Adrenal gland (tissue), 12 donors: Measurements from ENCODE around the gene CSRP1. TPM values are rescaled to one million over a fixed set of nuclear protein-coding genes. Genes with fewer than 3 reads are reported as not detected.

Source experiments
- DNase-seq, 7 donors: peaks; one replicate each; pipeline ENCODE4 v3.0.0-alpha.2; 2019 to 2020
- H3K27ac ChIP-seq, 5 donors: fragments of 200-600 bp; sonication (generic) in 4 of 5; 1 replicate in 3 of 5; 2 replicates in 2 of 5; pipeline versions ENCODE4 v1.5.1 to v1.8.0; 2016 to 2020; ENCODE audit warnings: mild to moderate bottlenecking in 1 of 5
- H3K27me3 ChIP-seq: fragments of 200-600 bp; 2 replicates; pipeline ENCODE4 v1.8.0; 2021
- H3K36me3 ChIP-seq, 2 donors: fragments of 200-600 bp; replicated peaks in 1 of 2; 1 replicate in 1 of 2; 2 replicates in 1 of 2; pipeline versions ENCODE4 v1.5.1 to v1.8.0; 2018 to 2022
- H3K4me1 ChIP-seq, 2 donors: fragments of 200-600 bp; replicated peaks in 1 of 2; 1 replicate in 1 of 2; 2 replicates in 1 of 2; pipeline versions ENCODE4 v1.5.1 to v1.8.0; 2018 to 2021
- H3K4me3 ChIP-seq, 4 donors: fragments of 200-600 bp; sonication (generic) in 3 of 4; one replicate each; pipeline ENCODE4 v1.5.1; 2016 to 2018
- H3K9me3 ChIP-seq, 3 donors: fragments of 200-600 bp; sonication (generic) in 1 of 3; replicated peaks in 1 of 3; 1 replicate in 2 of 3; 2 replicates in 1 of 3; pipeline versions ENCODE4 v1.5.1 to v1.8.0; 2016 to 2021
- CTCF ChIP-seq, 6 experiments: fragments of 450-650 bp in 4 of 6; fragments of 200-600 bp in 2 of 6; sonication (generic) in 1 of 6; IDR thresholded peaks; 1 replicate in 5 of 6; 2 replicates in 1 of 6; pipeline versions ENCODE4 v1.5.1 to v1.8.0; 2016 to 2021; ENCODE audit warnings: antibody characterized with exemption in 6 of 6, mild to moderate bottlenecking in 2 of 6, moderate library complexity in 1 of 6
- POLR2A ChIP-seq, 2 donors: fragments of 450-650 bp; IDR thresholded peaks; one replicate each; pipeline ENCODE4 v1.6.1; 2017; ENCODE audit warnings: antibody characterized with exemption in 2 of 2, mild to moderate bottlenecking in 2 of 2, moderate library complexity in 1 of 2
- WGBS, 4 donors: extraction: QIAGEN DNeasy Blood & Tissue Kit in 2 of 4; methylation state at CpG; one replicate each; pipeline versions ENCODE4 v1.1.5 to v1.1.7; 2013 to 2017; 5-methylcytosine and 5-hydroxymethylcytosine counted together
- intact Hi-C, 2 donors: fragments of 100-400 bp; cut with DNase I; formaldehyde crosslinking; loops; one replicate each; pipeline versions ENCODE4 v1.14.1 to v1.15.0; 2022 to 2023
- polyA plus RNA-seq, 3 donors: library from polyadenylated mRNA; stranded (reverse); fragments of 200-250 nt in 2 of 3; fragments of 350-450 nt in 1 of 3; fragmentation: Illumina TruSeq in 1 of 3; extraction: RNeasy Lipid Tissue Mini Kit (QIAGEN cat#74804) in 1 of 3; gene quantifications; one replicate each; pipeline ENCODE4 v1.2.3, GENCODE V29; 2013 to 2014
- total RNA-seq, 9 donors: library from RNA; depleted of rRNA in 4 of 9; stranded (reverse); fragments of >200 nt in 4 of 9; fragments of 120-200 nt in 1 of 9; fragmentation: NEBNext Ultra II Directional in 1 of 9; extraction: Animal tissue kit (Norgen Biotek cat#: 25700) in 1 of 9; gene quantifications; one replicate each; pipeline versions ENCODE4 v1.1.0 to v1.2.4, GENCODE V29; 2013 to 2023
- donor health status: healthy with polysubstance abuse.
- donor health status: Bipolar disorder and iron deficiency.
- donor health status: DM: yes; HTN: yes; CAD: no.
- donor health status: DM: no; HTN: no; CAD: no.
- donor health status: DM: no; HTN: no; CAD: no.
- donor health status: DM: yes; HTN: yes; CAD: no.

Gene CSRP1
- total and polyA plus RNA-seq, 12 donors: 30.5 to 470 (median 138) TPM

GRCh38 chr1:201511941-201512539, 5.1 kb upstream of the CSRP1 start:
- intact Hi-C loops: loop anchor here (2.0 to 10.0 kb wide), 2 partner anchors 29 to 77 kb away; no protein-coding TSS in a partner anchor
- DNase-seq: peak in 5 of 7 donors; percentile 37 to 76 (median 49)
- no peaks in the 10 kb centered on the region for H3K27me3 ChIP-seq
- no peaks in the 10 kb centered on the region for H3K36me3 ChIP-seq
- H3K27ac ChIP-seq: peak overlapping the region in 2 of 5 donors; percentile 55 to 72
- no peaks in the 10 kb centered on the region for H3K9me3 ChIP-seq
- TF ChIP-seq CTCF (IDR thresholded peaks at IDR 0.05): no peak
- TF ChIP-seq POLR2A (IDR thresholded peaks at IDR 0.05): no peak
- 37 to 54% (median 46%) methylated on average over 6 of the region's 6 CpGs for WGBS, 4 donors
- H3K4me3 ChIP-seq: no peak overlapping the region
- peaks cover 0 to 24% of the 10 kb centered on the region in 2 donors for H3K4me1 ChIP-seq

GRCh38 chr1:201511396-201511940, 4.5 kb upstream of the CSRP1 start:
- no peaks in the 10 kb centered on the region for H3K9me3 ChIP-seq
- intact Hi-C loops: loop anchor here in 1 of 2 donors (10.0 kb wide), 1 partner anchor 77 kb away; no protein-coding TSS in a partner anchor
- peak overlapping the region in 1 of 5 donors; percentile 55 for H3K27ac ChIP-seq
- H3K27me3 ChIP-seq: no peaks in the 10 kb centered on the region
- no peak for TF ChIP-seq POLR2A (IDR thresholded peaks at IDR 0.05)
- no peak for TF ChIP-seq CTCF (IDR thresholded peaks at IDR 0.05)
- H3K4me3 ChIP-seq: no peak overlapping the region
- 61 to 81% (median 69%) methylated on average over 6 of the region's 6 CpGs for WGBS, 4 donors
- peaks cover 0 to 25% of the 10 kb centered on the region in 2 donors for H3K4me1 ChIP-seq
- no peaks in the 10 kb centered on the region for H3K36me3 ChIP-seq
- no peak for DNase-seq

GRCh38 chr1:201510734-201511133, 3.8 kb upstream of the CSRP1 start:
- no peaks in the 10 kb centered on the region for H3K36me3 ChIP-seq
- 95 to 97% (median 96%) methylated on average over 1 of the region's 1 CpG for WGBS, 4 donors
- no peaks in the 10 kb centered on the region for H3K9me3 ChIP-seq
- intact Hi-C loops: loop anchor here in 1 of 2 donors (10.0 kb wide), 1 partner anchor 76 kb away; no protein-coding TSS in a partner anchor
- H3K4me3 ChIP-seq: no peak overlapping the region
- H3K27me3 ChIP-seq: no peaks in the 10 kb centered on the region
- no peak for DNase-seq
- TF ChIP-seq POLR2A (IDR thresholded peaks at IDR 0.05) (no peak), CTCF (IDR thresholded peaks at IDR 0.05) (no peak)
- peaks cover 0 to 31% of the 10 kb centered on the region in 2 donors for H3K4me1 ChIP-seq
- no peak overlapping the region for H3K27ac ChIP-seq

- no peak overlapping the region for H3K27ac ChIP-seq
- H3K4me1 ChIP-seq: peaks cover 0 to 33% of the 10 kb centered on the region in 2 donors
- no peaks in the 10 kb centered on the region for H3K27me3 ChIP-seq
- no peak overlapping the region for H3K4me3 ChIP-seq
- no peaks in the 10 kb centered on the region for H3K9me3 ChIP-seq
- intact Hi-C loops: loop anchor here in 1 of 2 donors (10.0 kb wide), 1 partner anchor 75 kb away; no protein-coding TSS in a partner anchor
- DNase-seq: no peak
- WGBS, 4 donors: 90 to 99% (median 97%) methylated on average over 2 of the region's 2 CpGs
- H3K36me3 ChIP-seq: no peaks in the 10 kb centered on the region
- TF ChIP-seq POLR2A (IDR thresholded peaks at IDR 0.05) (no peak), CTCF (IDR thresholded peaks at IDR 0.05) (no peak)
Observed at GRCh38 chr1:201509601-201510374, 2.9 kb upstream of the CSRP1 start.
